H7 (cell line): Measurements from ENCODE around the gene SBDS. TPM values are rescaled to one million over a fixed set of nuclear protein-coding genes. Genes with fewer than 3 reads are reported as not detected.

Source experiments
- total RNA-seq: library from RNA; depleted of rRNA; stranded (reverse); fragments of >200 nt; shearing (Covaris generic); gene quantifications from 2 replicates; pipeline ENCODE4 v1.2.3, GENCODE V29; 2014; rRNA removed

SBDS gene
- total RNA-seq, 1 experiment from 2014 or later, result 21.8 TPM

Other genes starting within 250 kb of the SBDS start
- gene TMEM248, start 74.4 kb downstream of the SBDS start, total RNA-seq, result 68.9 and 71.4 TPM in 2 replicates
- 16.6 and 17.9 TPM in 2 replicates for gene TYW1, start 1.2 kb upstream of the SBDS start, total RNA-seq